CD4-positive, alpha-beta T cell (primary cell): ENCODE measurements around the gene DPP9. TPM values are rescaled to one million over a fixed set of nuclear protein-coding genes. Genes with fewer than 3 reads are reported as not detected.

Experiments used
- ATAC-seq: fragments of 200-7000 bp; cut with Tn5 transposase; one replicate; pipeline ENCODE4 v1.10.0; 2022; ENCODE audit warnings: mild to moderate bottlenecking; ENCODE audit not compliant: poor library complexity
- CTCF ChIA-PET: fragments of 350-600 bp; sonication (Branson Sonifier 250); formaldehyde crosslinking; loops from one replicate; lab custom pipeline; 2021; ENCODE audit warnings: antibody characterized with exemption, inconsistent platforms; lab: Charles Lee
- POLR2A ChIA-PET: fragments of 350-600 bp; sonication (Branson Sonifier 250); formaldehyde crosslinking; loops from one replicate; lab custom pipeline; 2021; ENCODE audit warnings: antibody characterized with exemption, inconsistent platforms; lab: Charles Lee
- DNase-seq, 14 experiments: peaks; one replicate each; pipeline ENCODE4 v3.0.0-alpha.2; 2013 to 2020; ENCODE audit warnings: mixed read lengths in 2 of 14
- H3K27ac ChIP-seq, 2 donors: one replicate each; pipeline versions ENCODE4 v1.5.1 to v1.7.0; 2013; ENCODE audit warnings: low read length in 2 of 2, low read depth in 1 of 2, mild to moderate bottlenecking in 1 of 2
- H3K27me3 ChIP-seq, 2 experiments: 1 replicate in 1 of 2; 2 replicates in 1 of 2; pipeline versions ENCODE4 v1.6.1 to v1.7.0; 2013; ENCODE audit warnings: low read length in 2 of 2, control low read depth in 1 of 2, mild to moderate bottlenecking in 1 of 2, moderate library complexity in 1 of 2; ENCODE audit not compliant: insufficient read depth in 2 of 2, control insufficient read depth in 1 of 2
- H3K36me3 ChIP-seq: one replicate; pipeline ENCODE4 v1.6.1; 2013; ENCODE audit warnings: low read length, control low read depth; ENCODE audit not compliant: insufficient read depth
- H3K4me1 ChIP-seq: one replicate; pipeline ENCODE4 v1.6.1; 2013; ENCODE audit warnings: low read length, control low read depth; ENCODE audit not compliant: insufficient read depth
- H3K4me3 ChIP-seq: one replicate; pipeline ENCODE4 v1.5.1; 2013; ENCODE audit warnings: mild to moderate bottlenecking, low read length, moderate library complexity
- H3K9me3 ChIP-seq, 2 experiments: 1 replicate in 1 of 2; 2 replicates in 1 of 2; pipeline versions ENCODE4 v1.6.1 to v1.7.0; 2013; ENCODE audit warnings: low read length in 2 of 2, mild to moderate bottlenecking in 2 of 2, control low read depth in 1 of 2, moderate library complexity in 1 of 2; ENCODE audit not compliant: control insufficient read depth in 1 of 2, insufficient read depth in 1 of 2
- H3K27ac Mint-ChIP-seq: one replicate; pipeline ENCODE4 v1.8.0; 2020; ENCODE audit warnings: mixed read lengths
- H3K27me3 Mint-ChIP-seq: one replicate; pipeline ENCODE4 v1.8.0; 2021; ENCODE audit warnings: mixed read lengths
- H3K36me3 Mint-ChIP-seq: one replicate; pipeline ENCODE4 v1.8.0; 2021; ENCODE audit warnings: low read depth, mixed read lengths
- H3K4me1 Mint-ChIP-seq: one replicate; pipeline ENCODE4 v1.8.0; 2021; ENCODE audit warnings: low read depth, mixed read lengths
- H3K4me3 Mint-ChIP-seq: one replicate; pipeline ENCODE4 v1.8.0; 2020; ENCODE audit warnings: mild to moderate bottlenecking, mixed read lengths
- H3K9me3 Mint-ChIP-seq: one replicate; pipeline ENCODE4 v1.8.0; 2020; ENCODE audit warnings: mixed read lengths
- CTCF ChIP-seq: fragments of 200-600 bp; IDR thresholded peaks from one replicate; pipeline ENCODE4 v1.8.0; 2022; ENCODE audit warnings: antibody characterized with exemption, mild to moderate bottlenecking
- intact Hi-C, 2 experiments: fragments of 100-400 bp; cut with DNase I in 1 of 2; cut with micrococcal nuclease in 1 of 2; formaldehyde crosslinking; loops; one replicate each; pipeline versions ENCODE4 v1.15.1 to v1.9.0; 2023 to 2025; cut with DNase I, micrococcal nuclease
- total RNA-seq, 174 experiments: library from RNA in 2 of 174; stranded (reverse) in 2 of 174; gene quantifications; one replicate each; pipeline ENCODE4 v1.2.3 and lab custom pipeline; 2021 to 2026

DPP9 gene
- total RNA-seq, 2 experiments from 2014 or later: 67.9 to 72.8 TPM

GRCh38 chr19:4645718-4646117 lies 77.9 kb downstream of the DPP9 start:
- H3K4me1 ChIP-seq: peaks cover 14% of the 10 kb centered on the region
- no peak for DNase-seq
- no peak overlapping the region for H3K27ac ChIP-seq
- intact Hi-C loops: no loop called here
- POLR2A ChIA-PET: no interaction called here
- no peaks in the 10 kb centered on the region for H3K9me3 ChIP-seq
- Mint-ChIP-seq H3K9me3 (no peaks in the 10 kb centered on the region), H3K4me3 (no peak overlapping the region), H3K27me3 (no peaks in the 10 kb centered on the region), H3K4me1 (peaks cover 6% of the 10 kb centered on the region), H3K27ac (no peak overlapping the region), H3K36me3 (no peaks in the 10 kb centered on the region)
- TF ChIP-seq CTCF: no peak
- ATAC-seq: no peak
- H3K36me3 ChIP-seq: peaks cover 13% of the 10 kb centered on the region
- H3K27me3 ChIP-seq: no peaks in the 10 kb centered on the region
- H3K4me3 ChIP-seq: no peak overlapping the region
- CTCF ChIA-PET: interaction anchor here (1.6 kb wide), 1 partner anchor 9 kb away, joined by 4 read pairs; no protein-coding TSS in a partner anchor

- H3K4me1 ChIP-seq: peaks cover 38% of the 10 kb centered on the region
- ATAC-seq (no peak), DNase-seq (no peak)
- Mint-ChIP-seq H3K4me1 (peaks cover 22% of the 10 kb centered on the region), H3K27ac (no peak overlapping the region), H3K27me3 (no peaks in the 10 kb centered on the region), H3K4me3 (no peak overlapping the region), H3K36me3 (peaks cover 3% of the 10 kb centered on the region), H3K9me3 (no peaks in the 10 kb centered on the region)
- intact Hi-C loops: no loop called here
- H3K36me3 ChIP-seq: peaks cover 4% of the 10 kb centered on the region
- H3K4me3 ChIP-seq: no peak overlapping the region
- no peaks in the 10 kb centered on the region for H3K27me3 ChIP-seq
- POLR2A ChIA-PET: no interaction called here
- no peaks in the 10 kb centered on the region for H3K9me3 ChIP-seq
- no peak for TF ChIP-seq CTCF
- CTCF ChIA-PET: interaction anchor here (1.3 kb wide), 1 partner anchor 13 kb away, joined by 3 read pairs; no protein-coding TSS in a partner anchor
- H3K27ac ChIP-seq: no peak overlapping the region
These were observed 81.0 kb downstream of the DPP9 start for GRCh38 chr19:4642625-4643024.

GRCh38 chr19:4641132-4641531 lies 82.5 kb downstream of the DPP9 start:
- H3K36me3 ChIP-seq: peaks cover 4% of the 10 kb centered on the region
- H3K27me3 Mint-ChIP-seq: no peaks in the 10 kb centered on the region
- ChIA-PET CTCF (no interaction called here), POLR2A (no interaction called here)
- no peaks in the 10 kb centered on the region for H3K9me3 Mint-ChIP-seq
- TF ChIP-seq CTCF: no peak
- ATAC-seq (no peak), DNase-seq (no peak)
- H3K4me3 Mint-ChIP-seq: peak overlapping the region; percentile 56
- intact Hi-C loops: no loop called here
- peaks cover 52% of the 10 kb centered on the region for H3K4me1 ChIP-seq
- no peak overlapping the region for H3K27ac ChIP-seq
- H3K27ac Mint-ChIP-seq: peak overlapping the region; percentile 39
- H3K4me3 ChIP-seq: no peak overlapping the region
- no peaks in the 10 kb centered on the region for H3K9me3 ChIP-seq
- H3K27me3 ChIP-seq: no peaks in the 10 kb centered on the region
- peaks cover 3% of the 10 kb centered on the region for H3K36me3 Mint-ChIP-seq
- peaks cover 32% of the 10 kb centered on the region for H3K4me1 Mint-ChIP-seq
